ENCODE measurements around the gene ST6GALNAC3.
"Not testable (repeated sequence)": the region's sequence is repeated elsewhere in the genome, so short reads cannot be mapped to it uniquely, and the experiment has no call there.

ST6GALNAC3 gene

DNA sequence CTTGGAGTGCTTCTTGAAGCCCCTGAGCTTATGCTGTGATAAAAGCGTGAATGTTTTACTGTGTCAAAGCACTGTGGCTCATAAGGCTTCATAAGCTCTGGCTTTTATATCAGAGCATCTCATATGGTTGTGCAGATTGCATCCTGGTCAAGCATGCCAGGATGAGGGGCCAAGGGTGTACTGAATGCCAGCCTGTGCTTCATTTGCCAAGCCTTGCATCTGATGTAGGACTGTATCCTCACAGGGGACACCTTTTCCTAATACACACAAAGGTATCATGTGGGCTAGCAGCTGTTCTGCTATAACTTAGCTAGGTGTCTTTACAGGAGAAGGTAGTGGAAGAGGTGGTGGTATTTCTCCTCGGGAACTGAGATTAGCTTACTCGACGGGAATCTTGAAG is 134.7 kb downstream of the ST6GALNAC3 start:
- DNase-seq = no peak

DNA sequence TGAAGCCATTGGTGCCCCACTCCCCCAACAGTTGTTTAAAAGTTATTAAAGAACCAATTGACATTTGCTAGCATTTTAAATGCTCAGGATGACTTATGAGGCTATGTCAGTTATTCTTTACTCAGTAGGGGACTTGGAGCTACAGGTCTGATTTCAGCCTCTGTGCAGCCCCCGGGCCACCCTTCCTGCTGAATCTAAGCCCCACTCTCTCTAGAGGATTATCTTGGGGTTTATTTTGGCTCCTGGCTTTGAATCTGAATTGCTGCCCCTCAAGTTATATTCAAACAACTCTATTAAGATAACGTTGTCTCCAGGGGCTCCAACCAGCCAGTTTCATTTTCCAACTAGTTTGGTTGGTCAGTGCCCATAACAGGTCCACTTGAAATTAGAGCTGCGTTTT is 135.1 kb downstream of the ST6GALNAC3 start:
- DNase-seq = no peak

DNA sequence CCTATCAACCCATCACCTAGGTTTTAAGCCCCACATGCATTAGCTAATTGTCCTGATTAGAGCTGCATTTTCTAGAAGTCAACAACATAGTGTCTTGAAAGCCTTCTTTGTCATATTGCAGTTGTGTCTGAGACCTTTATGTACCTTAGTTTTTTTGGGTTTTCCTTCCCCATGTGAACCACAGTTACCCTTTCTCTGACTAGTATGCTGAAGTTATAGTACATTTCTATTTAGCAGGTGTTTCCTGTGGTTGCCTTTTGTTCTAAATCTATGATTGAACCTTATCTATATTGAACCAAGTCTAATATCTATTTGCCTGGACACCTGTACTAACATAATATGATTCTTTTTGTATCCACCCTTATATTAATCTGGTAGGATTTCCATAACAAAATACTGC is 135.6 kb downstream of the ST6GALNAC3 start:
- DNase-seq = no peak

DNA sequence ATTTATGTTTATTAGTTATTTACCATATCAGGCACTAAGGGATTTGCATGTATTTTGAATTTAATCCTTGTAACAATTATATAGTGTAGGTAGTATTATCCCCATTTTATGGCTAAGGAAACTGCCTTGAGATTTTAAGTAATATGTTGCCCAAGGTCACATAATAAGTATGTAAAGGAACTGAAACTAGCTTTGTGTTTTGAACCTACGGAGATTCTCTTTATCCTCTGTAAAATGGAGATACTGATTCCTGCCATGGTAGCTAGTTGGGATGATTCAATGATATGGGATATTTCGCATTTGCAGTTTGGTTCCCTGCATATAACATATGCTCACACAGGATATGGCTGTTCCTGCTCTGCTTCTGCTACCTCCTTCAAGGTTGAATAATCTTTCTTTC is 144.3 kb downstream of the ST6GALNAC3 start:
- DNase-seq = no peak

DNA sequence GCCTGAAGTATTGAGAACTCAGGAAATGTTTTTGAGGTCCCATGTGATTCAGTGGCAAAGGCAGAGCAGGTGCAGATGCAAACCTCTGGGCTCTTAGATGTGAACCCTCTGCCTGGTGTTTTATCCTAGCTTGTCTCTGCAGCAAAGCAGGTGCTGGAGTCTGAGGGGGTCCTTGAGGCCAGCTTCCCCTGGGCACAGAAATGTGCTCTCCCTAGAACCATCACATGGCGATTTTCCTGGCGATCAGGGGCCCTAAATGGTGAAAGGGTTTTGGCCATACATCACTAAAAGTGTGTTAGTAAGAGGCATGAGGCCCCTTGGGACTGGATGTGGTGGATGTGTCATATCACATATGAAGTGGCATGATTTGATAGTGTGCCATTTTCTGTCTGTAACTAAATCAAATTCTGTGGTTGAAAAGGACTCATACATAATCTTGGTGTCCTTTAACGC is 144.8 kb downstream of the ST6GALNAC3 start:
- DNase-seq = no peak

DNA sequence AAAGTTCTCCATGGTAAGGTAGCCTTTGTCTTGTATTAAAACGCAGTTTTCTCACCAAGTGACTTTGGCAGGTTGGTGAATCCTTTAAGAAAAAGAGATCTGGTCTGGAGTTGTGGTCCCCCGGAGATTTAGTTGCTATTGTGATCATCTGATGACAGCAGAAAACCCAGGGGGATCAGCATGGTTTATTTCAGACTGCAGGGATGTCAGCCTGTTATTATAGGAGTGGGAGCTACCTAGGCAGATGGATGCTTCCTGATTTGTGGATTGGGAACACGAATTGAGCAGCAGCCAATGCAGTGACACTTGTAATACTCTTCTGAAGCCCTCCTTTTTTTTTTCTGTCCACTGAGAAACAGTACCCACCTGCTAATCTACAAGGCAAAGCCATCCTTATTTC is 150.2 kb downstream of the ST6GALNAC3 start:
- no peak for DNase-seq

DNA sequence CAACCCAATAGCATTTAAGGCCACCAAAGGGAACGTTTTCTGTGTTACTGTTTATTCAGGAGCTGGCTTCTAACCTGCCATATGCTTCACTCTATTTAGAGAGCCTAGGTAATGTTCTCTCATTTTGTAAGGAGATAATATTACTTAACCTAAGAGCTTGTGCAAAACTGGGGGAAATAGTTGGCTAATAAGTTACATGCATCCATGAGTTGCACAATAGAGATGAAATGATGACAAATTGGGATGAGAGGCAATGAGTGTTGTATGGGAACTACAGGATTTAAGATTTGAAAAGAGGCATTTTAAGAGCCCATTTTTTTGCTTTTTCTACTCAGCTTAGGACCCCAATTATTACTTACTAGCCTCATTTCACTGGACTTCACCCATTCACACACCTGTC is 151.0 kb downstream of the ST6GALNAC3 start:
- DNase-seq = no peak

DNA sequence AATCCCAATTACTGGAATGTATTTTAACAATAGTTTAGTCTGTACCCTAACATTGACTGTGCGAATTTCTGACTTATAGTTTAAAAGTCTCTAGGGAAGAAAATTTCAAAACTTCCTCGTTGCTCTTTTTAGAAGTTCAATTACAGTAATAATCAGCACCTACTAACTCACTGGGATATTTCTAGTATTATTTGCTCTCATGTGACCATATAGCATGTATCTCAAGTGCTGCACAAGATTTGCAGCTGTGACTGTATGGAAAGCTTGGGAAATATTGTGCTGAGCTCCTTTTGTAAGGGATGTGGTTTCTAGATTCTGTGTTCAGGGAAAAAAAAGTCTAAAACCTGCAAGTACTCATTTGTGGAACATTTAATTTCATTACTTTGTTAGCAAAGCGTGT is 153.1 kb downstream of the ST6GALNAC3 start:
- no peak for DNase-seq

DNA sequence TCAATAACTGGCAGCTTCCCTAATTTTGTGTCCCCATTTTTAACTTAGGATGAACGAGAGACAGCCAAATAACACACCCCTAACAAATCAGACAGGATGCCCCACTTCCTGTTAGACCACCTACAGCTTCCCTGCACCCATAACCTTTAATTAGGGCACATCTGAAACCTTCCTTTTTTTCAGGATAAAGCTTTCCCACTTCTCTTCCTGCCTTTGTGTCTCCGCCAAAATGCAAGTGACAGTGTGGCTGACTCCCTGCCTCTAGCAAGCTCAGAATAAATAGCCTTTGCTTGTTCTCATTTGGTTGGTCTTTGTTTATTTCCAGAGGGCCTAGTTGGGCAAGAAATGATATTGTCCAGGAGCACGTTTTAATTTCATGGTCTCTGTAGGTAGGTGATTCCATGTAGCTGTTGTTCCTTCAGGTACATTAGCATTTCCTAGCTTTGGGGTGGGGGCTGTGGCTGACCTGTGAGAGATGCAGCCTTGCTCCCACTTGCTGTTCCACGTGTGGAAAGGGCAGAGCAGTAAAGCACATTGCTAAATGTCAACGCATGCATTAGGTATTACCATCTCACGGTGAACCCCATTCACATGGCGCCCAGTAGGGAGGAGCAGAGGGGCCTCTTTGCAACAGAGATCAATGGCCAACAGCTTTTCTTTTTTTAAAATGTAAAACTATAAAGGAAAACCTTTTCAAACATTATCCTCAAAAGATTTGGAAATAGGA is 154.9 kb downstream of the ST6GALNAC3 start:
- no peak for DNase-seq

DNA sequence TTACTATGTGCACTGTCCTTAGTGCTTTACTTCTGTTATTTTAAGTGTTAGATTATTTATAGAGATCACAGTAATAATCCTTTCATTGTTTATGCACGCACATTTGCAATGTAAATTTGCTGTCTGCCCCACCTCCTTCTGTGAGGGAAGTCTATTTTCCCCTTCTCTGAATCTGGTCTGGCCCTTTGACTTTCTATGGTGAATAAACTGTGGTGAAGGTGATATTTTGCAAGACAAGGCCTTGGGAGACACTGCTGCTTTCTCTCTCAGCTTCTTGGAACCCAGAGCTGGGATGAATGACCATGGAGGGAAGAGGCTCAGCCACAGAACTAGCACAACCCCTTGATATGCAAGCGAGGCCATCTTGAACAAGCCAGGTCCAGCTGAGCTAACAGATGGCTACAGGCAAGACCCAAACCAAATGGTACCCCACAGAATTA is 156.3 kb downstream of the ST6GALNAC3 start:
- DNase-seq = no peak

DNA sequence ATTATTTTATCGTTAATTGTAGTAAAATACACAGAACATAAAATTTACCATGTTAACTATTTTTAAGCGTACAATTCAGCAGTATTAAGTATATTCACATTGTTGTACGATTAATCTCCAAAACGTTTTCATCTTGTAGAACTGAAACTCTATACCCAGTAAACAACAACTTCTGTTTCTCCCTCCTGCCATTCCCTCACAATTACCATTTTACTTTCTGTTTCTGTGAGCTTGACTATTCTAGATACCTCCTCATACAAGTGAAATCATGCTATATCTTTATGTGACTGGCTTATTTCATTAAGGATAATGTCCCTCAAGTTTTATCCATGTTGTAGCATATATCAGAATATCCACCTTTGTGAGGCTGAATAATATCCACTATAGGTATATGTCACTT is 156.8 kb downstream of the ST6GALNAC3 start:
- no peak for DNase-seq

DNA sequence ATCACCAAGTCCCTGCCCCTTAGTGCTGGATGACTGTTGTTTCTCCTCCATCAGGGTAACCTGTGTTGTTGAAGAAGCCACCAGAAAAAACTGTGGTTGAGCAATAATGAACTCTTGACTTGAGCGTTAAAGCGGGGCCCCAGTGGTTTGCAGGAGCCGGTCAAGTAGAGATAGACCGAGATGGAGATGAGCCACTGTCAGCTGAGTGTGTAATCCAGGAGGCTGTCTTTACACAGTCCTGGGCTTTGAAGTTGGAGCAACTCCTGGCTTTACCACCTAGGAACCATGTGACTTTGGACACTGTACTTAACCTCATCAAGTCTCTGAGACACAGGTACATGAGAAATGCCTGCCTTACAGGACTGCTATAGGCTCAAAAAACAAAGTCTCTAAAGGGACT is 158.1 kb downstream of the ST6GALNAC3 start:
- DNase-seq = no peak

DNA sequence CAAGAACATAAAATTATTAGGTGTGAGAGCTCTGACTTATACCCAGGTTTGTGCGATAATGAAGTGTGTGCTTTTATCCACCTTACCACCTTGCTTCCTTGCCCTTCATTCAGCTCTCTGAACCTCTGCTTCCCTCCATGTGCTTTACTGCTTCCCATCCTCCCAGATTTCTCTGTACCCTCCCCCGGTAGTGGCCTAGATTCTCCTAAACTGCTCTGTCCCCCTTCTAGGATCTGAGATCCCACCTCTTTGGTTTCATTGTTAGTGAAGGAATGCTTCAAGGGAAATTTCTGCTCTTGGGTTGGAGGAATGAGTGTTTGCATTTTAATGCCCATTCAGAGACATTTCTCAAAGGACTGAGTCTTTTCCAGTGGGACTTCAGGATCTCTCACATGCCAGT is 159.5 kb downstream of the ST6GALNAC3 start:
- DNase-seq = no peak

DNA sequence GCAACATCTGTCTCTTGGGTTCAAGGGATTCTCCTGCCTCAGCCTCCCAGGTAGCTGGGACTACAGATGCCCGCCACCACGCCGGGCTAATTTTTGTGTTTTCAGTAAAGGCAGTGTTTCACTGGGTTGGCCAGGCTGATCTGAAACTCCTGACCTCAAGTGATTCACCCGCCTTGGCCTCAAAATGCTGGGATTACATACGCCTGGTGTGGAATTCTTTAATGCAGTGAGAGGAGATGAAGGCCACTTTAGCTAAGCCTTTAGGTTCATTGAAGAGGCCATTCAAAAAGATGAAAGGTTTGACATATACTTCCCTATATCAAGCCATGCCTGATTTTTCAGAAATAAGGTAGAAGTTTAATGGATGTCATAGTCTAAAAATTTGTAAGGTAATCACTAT is 162.7 kb downstream of the ST6GALNAC3 start:
- no peak for DNase-seq

DNA sequence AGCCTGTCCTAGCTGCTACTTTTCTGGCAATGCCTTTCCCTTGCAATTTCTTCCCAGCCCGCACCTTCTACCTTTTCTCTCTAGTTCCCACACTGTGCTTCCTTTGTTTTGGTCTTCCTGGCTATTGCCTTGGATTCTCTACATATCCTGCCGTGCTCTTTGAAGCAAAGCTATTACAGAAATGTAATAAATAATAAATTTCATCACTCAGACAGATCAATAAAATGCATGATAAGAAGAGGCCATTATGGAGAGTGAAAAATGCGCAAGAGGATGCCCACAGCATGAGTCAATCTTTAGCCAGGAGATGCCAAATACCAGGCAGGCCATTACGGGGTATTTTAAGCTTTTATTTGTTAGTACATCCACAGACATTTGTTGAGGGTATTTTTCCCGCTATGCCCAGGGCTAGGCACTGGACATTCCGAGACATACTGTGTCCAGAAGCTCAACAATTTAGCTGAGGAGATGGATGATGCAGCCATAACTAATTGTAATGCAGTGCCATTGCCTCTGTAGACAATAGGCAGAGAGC is 163.6 kb downstream of the ST6GALNAC3 start:
- no peak for DNase-seq

DNA sequence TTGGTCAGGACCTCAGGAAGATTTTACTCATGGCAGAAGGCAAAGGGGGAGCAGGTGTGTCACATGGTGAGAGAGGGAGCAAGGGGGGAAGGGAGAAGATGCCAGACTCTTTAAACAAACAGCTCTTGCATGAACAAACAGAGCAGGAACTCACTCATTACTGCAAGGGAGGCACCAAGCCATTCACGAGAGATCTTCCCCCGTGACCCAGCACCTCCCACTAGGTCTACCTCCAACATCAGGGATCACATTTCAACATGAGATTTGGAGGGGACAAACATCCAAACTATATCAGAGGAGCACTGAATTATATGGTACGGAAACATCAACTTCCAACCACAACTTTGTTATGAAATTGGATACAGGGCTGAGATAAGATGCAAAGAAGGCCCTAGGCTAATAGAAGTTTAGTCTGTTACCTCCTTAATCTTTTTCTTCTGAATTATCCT is 164.9 kb downstream of the ST6GALNAC3 start:
- DNase-seq = no peak

DNA sequence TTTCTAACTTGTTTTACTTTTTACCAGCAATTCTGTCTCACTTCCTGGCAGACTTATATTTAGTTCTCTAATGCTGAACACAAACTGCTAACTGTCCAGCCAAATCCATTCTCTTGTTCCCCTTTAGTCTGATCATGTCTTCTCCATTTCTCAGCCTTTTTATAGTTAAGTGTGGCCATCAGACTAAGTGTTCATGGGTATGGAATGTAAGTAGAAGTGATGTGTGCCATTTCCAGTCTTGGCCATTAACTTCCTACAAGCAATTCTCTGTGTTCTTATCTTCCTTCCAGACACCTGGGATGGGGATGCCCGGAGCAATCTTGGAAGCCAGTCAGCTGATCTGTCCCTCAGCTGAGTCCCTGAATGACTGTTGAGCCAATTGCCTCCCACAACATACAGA is 165.8 kb downstream of the ST6GALNAC3 start:
- no peak for DNase-seq

DNA sequence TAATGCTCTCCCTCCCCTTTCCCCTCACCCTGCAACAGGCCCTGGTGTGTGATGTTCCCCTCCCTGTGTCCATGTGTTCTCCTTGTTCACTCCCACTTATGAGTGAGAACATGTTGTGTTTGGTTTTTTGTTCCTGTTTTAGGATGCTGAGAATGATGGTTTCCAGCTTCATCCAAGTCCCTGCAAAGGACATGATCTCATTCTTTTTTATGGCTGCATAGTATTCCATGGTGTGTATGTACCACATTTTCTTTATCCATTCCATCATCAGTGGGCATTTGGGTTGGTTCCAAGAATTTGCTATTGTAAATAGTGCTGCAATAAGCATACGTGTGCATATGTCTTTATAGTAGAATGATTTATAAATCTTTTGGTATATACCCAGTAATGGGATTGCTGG is 168.0 kb downstream of the ST6GALNAC3 start:
- not testable (repeated sequence) for DNase-seq

DNA sequence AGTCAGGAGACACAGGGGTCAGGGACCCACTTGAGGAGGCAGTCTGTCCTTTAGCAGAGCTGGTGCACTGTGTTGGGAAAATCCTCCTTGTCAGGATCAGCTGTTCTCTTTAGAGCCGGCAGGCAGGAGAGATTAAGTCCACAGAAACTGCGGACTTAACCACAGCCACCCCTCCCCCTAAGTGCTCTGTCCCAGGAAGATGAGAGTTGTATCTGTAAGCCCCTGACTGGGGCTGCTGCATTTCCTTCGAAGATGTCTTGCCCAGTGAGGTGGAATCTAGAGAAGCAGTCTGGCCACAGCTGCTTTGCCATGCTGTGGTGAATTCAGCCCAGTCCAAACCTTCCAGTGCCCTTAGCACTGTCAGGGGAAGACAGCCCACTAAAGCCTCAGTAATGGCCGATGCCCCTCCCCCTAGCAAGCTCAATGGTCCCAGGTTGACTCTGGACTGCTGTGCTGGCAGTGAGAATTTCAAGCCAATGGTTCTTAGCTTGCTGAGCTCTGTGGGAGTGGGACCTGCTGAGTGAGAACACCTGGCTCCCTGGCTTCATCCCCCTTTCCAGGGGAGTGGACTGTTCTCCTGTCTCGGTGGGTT is 172.8 kb downstream of the ST6GALNAC3 start:
- DNase-seq = no peak

DNA sequence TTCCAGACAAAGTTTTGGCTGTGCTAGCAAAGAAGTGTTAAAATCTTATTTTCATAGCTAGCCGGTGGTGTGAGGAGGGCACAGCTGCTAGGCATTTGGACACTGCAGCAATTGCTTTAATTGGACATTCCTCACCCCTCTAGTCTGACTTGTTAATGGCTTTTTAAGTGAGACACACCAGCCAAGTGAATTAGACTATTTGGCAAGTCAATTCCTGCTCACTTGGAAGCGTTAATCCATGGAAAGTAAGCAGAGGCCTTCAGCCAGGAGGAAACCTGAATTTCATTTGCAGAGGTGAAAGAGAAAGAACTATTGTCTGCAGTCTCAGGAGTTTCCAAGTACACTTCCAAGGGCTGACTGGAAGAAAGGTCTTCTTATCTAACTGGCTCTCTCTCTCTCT is 175.7 kb downstream of the ST6GALNAC3 start:
- DNase-seq = no peak

DNA sequence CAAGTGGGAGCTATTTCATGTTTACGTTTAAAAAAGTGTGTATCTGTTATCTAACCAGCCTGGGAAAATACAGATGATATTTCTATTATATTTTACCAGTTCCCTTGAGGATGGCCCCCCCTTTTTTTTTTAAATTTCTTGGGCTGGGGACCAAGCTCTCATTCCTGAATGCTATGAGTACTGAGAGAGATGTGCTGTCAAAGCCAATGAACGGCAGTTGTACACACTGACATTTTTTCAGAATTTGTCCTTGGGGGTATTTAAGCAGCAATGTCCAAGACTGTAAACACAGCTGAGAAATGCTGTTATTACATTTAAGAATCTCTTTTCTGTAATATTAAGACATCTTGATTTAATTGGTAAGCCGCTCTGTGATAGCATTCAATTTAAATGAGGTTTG is 177.9 kb downstream of the ST6GALNAC3 start:
- DNase-seq = no peak

DNA sequence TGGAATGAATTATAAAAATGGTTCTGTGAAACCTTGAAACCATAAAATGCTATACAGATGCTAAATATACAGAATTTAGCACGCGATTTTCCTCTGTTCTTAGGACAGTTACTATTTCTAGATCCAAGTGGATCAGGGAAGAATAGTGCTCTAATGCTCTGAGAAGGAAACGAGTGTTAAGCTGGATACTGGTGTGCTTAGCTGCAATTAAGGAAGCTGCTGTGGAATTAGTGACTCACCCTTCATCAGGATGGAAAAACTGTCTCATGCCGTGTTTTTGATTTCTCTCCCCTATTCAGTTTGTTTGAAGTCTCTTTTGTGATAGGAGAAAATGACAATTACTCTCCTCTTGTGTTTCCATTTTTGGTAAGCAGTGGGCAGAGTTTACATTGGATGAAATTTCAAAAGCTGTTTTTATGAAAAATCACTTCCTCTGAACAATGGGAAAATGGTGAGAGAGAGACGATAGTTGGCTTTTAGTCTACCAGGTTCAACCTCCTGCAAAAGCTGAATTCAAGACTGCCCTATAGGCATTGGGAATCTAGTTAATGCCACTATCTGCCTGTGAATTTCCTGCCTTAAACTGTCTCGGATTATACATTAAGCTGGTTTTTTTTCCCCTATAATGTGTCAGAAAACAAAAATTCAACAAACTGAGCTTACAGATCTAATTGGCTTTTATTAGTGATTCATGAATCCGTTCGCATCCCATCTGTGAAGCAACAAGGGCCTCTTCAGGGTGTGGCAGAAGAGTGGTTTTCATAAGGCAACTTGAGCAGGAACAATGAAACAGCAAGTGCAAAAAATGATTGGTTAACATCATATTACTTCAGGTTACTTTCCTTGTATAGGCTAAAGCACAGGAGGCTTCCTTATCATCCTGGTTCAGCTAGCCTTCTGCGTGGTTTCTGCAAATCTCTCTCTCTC is 179.8 kb downstream of the ST6GALNAC3 start:
- DNase-seq = no peak

Data from T-helper 9 cell (primary cell).